IMR-90 (cell line): ENCODE measurements around the gene ZNF407. TPM values are rescaled to one million over a fixed set of nuclear protein-coding genes. Genes with fewer than 3 reads are reported as not detected.

Experiments used
- ATAC-seq: fragments of 200-7000 bp; cut with Tn5 transposase; 2 replicates; pipeline ENCODE4 v1.9.1; 2020; ENCODE audit warnings: low read depth, mild to moderate bottlenecking, moderate library complexity
- BruUV-seq: library from RNA; stranded (reverse); fragments of 400-500 nt; replicated peaks from 2 replicates; lab custom pipeline; 2021; lab: Mats Ljungman, UMichigan
- CTCF ChIA-PET: fragments of 300-600 bp; formaldehyde crosslinking; extraction: SDS; loops from one replicate; lab custom pipeline; 2021; ENCODE audit warnings: antibody characterized with exemption; lab: Yijun Ruan, JAX
- POLR2A ChIA-PET: fragments of 300-600 bp; sonication (Branson Sonifier 250); formaldehyde crosslinking; loops from one replicate; lab custom pipeline; 2022; ENCODE audit warnings: antibody characterized with exemption; ENCODE audit not compliant: unreplicated experiment; lab: Charles Lee
- DNase-seq: peaks from one replicate; pipeline ENCODE4 v3.0.0; 2013
- H2AFZ ChIP-seq: replicated peaks from 2 replicates; pipeline ENCODE3; 2013; ENCODE audit warnings: low read length, mild to moderate bottlenecking; ENCODE audit not compliant: poor library complexity
- H2AK5ac ChIP-seq: 2 replicates; pipeline ENCODE4 v1.6.1; 2013; ENCODE audit warnings: low read depth, low read length, inconsistent platforms
- H2AK9ac ChIP-seq: replicated peaks from 2 replicates; pipeline ENCODE3; 2013; ENCODE audit warnings: mild to moderate bottlenecking, low read depth, low read length, moderate library complexity; ENCODE audit not compliant: poor library complexity
- H2BK120ac ChIP-seq: 2 replicates; pipeline ENCODE4 v1.6.1; 2013; ENCODE audit warnings: low read depth, low read length, inconsistent platforms
- H2BK15ac ChIP-seq: 3 replicates; pipeline ENCODE4 v1.6.1; 2013; ENCODE audit warnings: low read depth, low read length, inconsistent platforms
- H2BK20ac ChIP-seq: 2 replicates; pipeline ENCODE4 v1.6.1; 2013; ENCODE audit warnings: low read depth, mild to moderate bottlenecking, inconsistent platforms, low read length, moderate library complexity
- H2BK5ac ChIP-seq: 2 replicates; pipeline ENCODE4 v1.6.1; 2013; ENCODE audit warnings: mild to moderate bottlenecking, low read depth, low read length, inconsistent platforms; ENCODE audit not compliant: poor library complexity, severe bottlenecking
- H3K14ac ChIP-seq: replicated peaks from 2 replicates; pipeline ENCODE4 v1.6.1; 2013; ENCODE audit warnings: low read depth, low read length, inconsistent platforms
- H3K18ac ChIP-seq: 2 replicates; pipeline ENCODE4 v1.6.1; 2013; ENCODE audit warnings: low read depth, low read length, control low read depth
- H3K23ac ChIP-seq: 2 replicates; pipeline ENCODE4 v1.6.1; 2013; ENCODE audit warnings: low read depth, low read length, inconsistent platforms
- H3K27ac ChIP-seq: 2 replicates; pipeline ENCODE4 v1.5.1; 2013; ENCODE audit warnings: mild to moderate bottlenecking, control low read depth, low read length; ENCODE audit not compliant: insufficient read depth
- H3K27me3 ChIP-seq: 2 replicates; pipeline ENCODE4 v1.6.1; 2013; ENCODE audit warnings: low read length; ENCODE audit not compliant: control insufficient read depth, insufficient read depth
- H3K36me3 ChIP-seq: 2 replicates; pipeline ENCODE4 v1.6.1; 2013; ENCODE audit warnings: low read length, mixed read lengths; ENCODE audit not compliant: control insufficient read depth, insufficient read depth
- H3K4ac ChIP-seq: 2 replicates; pipeline ENCODE4 v1.6.1; 2013; ENCODE audit warnings: low read depth, low read length, inconsistent platforms
- H3K4me1 ChIP-seq: 2 replicates; pipeline ENCODE4 v1.6.1; 2013; ENCODE audit warnings: low read length, mixed read lengths; ENCODE audit not compliant: control insufficient read depth, insufficient read depth
- H3K4me2 ChIP-seq: 2 replicates; pipeline ENCODE4 v1.6.1; 2013; ENCODE audit warnings: low read depth, mild to moderate bottlenecking, control low read depth, low read length, moderate library complexity
- H3K4me3 ChIP-seq: 2 replicates; pipeline ENCODE4 v1.5.1; 2013; ENCODE audit warnings: low read depth, mild to moderate bottlenecking, control low read depth, low read length, moderate library complexity; ENCODE audit not compliant: insufficient read depth
- H3K56ac ChIP-seq: 2 replicates; pipeline ENCODE4 v1.6.1; 2013; ENCODE audit warnings: low read length, inconsistent platforms; ENCODE audit not compliant: insufficient read depth; ENCODE audit errors: extremely low read depth
- H3K79me1 ChIP-seq, 2 experiments: 2 replicates each; pipeline ENCODE4 v1.6.1; 2013; ENCODE audit warnings: low read length in 2 of 2, inconsistent platforms in 1 of 2, low read depth in 1 of 2
- H3K9ac ChIP-seq: 2 replicates; pipeline ENCODE4 v1.6.1; 2013; ENCODE audit warnings: low read depth, low read length, control low read depth
- H3K9me1 ChIP-seq: 2 replicates; pipeline ENCODE4 v1.6.1; 2013; ENCODE audit warnings: low read length, inconsistent platforms; ENCODE audit not compliant: insufficient read depth
- H3K9me3 ChIP-seq: 2 replicates; pipeline ENCODE4 v1.6.1; 2013; ENCODE audit warnings: low read length; ENCODE audit not compliant: control insufficient read depth, insufficient read depth
- H4K20me1 ChIP-seq: 2 replicates; pipeline ENCODE4 v1.6.1; 2013; ENCODE audit warnings: low read length, inconsistent platforms; ENCODE audit not compliant: insufficient read depth
- H4K5ac ChIP-seq: 2 replicates; pipeline ENCODE4 v1.6.1; 2013; ENCODE audit warnings: mild to moderate bottlenecking, low read depth, low read length, control low read depth
- H4K8ac ChIP-seq, 2 experiments: 2 replicates each; pipeline ENCODE4 v1.6.1; 2013; ENCODE audit warnings: low read depth in 2 of 2, low read length in 2 of 2, control low read depth in 1 of 2, inconsistent platforms in 1 of 2
- H4K91ac ChIP-seq: 2 replicates; pipeline ENCODE4 v1.6.1; 2013; ENCODE audit warnings: low read depth, low read length, inconsistent platforms; ENCODE audit not compliant: insufficient read depth
- BHLHE40 ChIP-seq: fragments of 150-350 bp; IDR thresholded peaks from 2 replicates; pipeline ENCODE4 v1.6.1; 2016; ENCODE audit warnings: mild to moderate bottlenecking, low read depth, low read length
- CTCF ChIP-seq: conservative IDR thresholded peaks from 2 replicates; pipeline ENCODE4 v1.5.1; 2012; ENCODE audit warnings: mild to moderate bottlenecking, low read depth, low read length, improper control_type of control experiment
- ELK1 ChIP-seq: fragments of 150-350 bp; IDR thresholded peaks from 2 replicates; pipeline ENCODE4 v1.6.1; 2016; ENCODE audit warnings: low read depth, mild to moderate bottlenecking, low read length, moderate library complexity, borderline replicate concordance
- FOS ChIP-seq: fragments of 150-350 bp; IDR thresholded peaks from 2 replicates; pipeline ENCODE4 v1.6.1; 2016; ENCODE audit warnings: low read depth, low read length
- MAFK ChIP-seq: IDR thresholded peaks from 2 replicates; pipeline ENCODE4 v1.6.1; 2012; ENCODE audit warnings: low read depth, low read length, improper control_type of control experiment
- POLR2A ChIP-seq: IDR thresholded peaks from 2 replicates; pipeline ENCODE4 v1.6.1; 2012; ENCODE audit warnings: mild to moderate bottlenecking, low read depth, low read length
- RAD21 ChIP-seq: IDR thresholded peaks from 2 replicates; pipeline ENCODE4 v1.6.1; 2012; ENCODE audit warnings: low read length, improper control_type of control experiment
- RCOR1 ChIP-seq: IDR thresholded peaks from 2 replicates; pipeline ENCODE4 v1.6.1; 2012; ENCODE audit warnings: mild to moderate bottlenecking, low read length, improper control_type of control experiment; ENCODE audit not compliant: insufficient replicate concordance
- SMC3 ChIP-seq: fragments of 150-350 bp; IDR thresholded peaks from 2 replicates; pipeline ENCODE4 v1.6.1; 2016; ENCODE audit warnings: low read depth, mild to moderate bottlenecking, antibody characterized with exemption, low read length, moderate library complexity
- WGBS, 2 experiments: methylation state at CpG; one replicate each; pipeline versions ENCODE4 v1.1.5 to v1.1.7; 2013; ENCODE audit warnings: missing lambda C conversion rate in 2 of 2; ENCODE audit not compliant: insufficient read length in 1 of 2; ENCODE audit errors: extremely low coverage in 2 of 2; 5-methylcytosine and 5-hydroxymethylcytosine counted together
- dilution Hi-C: fragments of 300-500 bp; cut with HindIII; formaldehyde crosslinking; loops from one replicate; pipeline ENCODE4 v1.14.3; 2018; ENCODE audit warnings: low sequenced_read_pairs; ENCODE audit not compliant: unreplicated experiment
- in situ Hi-C: fragments of 300-500 bp; cut with MboI; formaldehyde crosslinking; loops from 3 replicates; pipeline ENCODE4 v1.14.3; 2019; ENCODE audit warnings: low sequenced_read_pairs, inconsistent platforms, mixed read lengths
- intact Hi-C: fragments of 100-400 bp; cut with micrococcal nuclease; formaldehyde crosslinking; loops from 2 replicates; pipeline ENCODE4 v1.10.0; 2022
- polyA plus RNA-seq, 3 experiments: library from polyadenylated mRNA; depleted of rRNA; stranded (reverse); fragments of >200 nt; gene quantifications; 2 replicates each; pipeline ENCODE4 v1.2.3, GENCODE V29; 2012; ENCODE audit warnings: low replicate concordance in 1 of 3
- total RNA-seq: library from RNA; depleted of rRNA; stranded (reverse); fragments of >200 nt; gene quantifications from 2 replicates; pipeline ENCODE4 v1.2.3, GENCODE V29; 2012

Gene ZNF407
- total and polyA plus RNA-seq, 2 of the 4 experiments (the other 2 are of a cell fraction): 3.1 to 20.1 TPM

GRCh38 chr18:74874351-74874750 is 276.7 kb downstream of the ZNF407 start:
- BruUV-seq: no TSS peak
- Histone ChIP-seq H3K36me3 (no peaks in the 10 kb centered on the region), H3K27me3 (no peaks in the 10 kb centered on the region), H2BK15ac (no peak overlapping the region), H3K9me1 (peaks cover 3% of the 10 kb centered on the region; the same call in 1 of the 2 replicates), H3K4me2 (no peak overlapping the region), H2AK9ac (peak overlapping the region; percentile 48), H2AFZ (no peak overlapping the region), H3K9ac (no peak overlapping the region), H2BK20ac (no peak overlapping the region), H3K14ac (no peak overlapping the region), H4K91ac (no peak overlapping the region), H3K23ac (no peak overlapping the region), H4K20me1 (no peaks in the 10 kb centered on the region), H3K27ac (no peak overlapping the region), H3K4me3 (no peak overlapping the region), H3K9me3 (no peaks in the 10 kb centered on the region), H3K18ac (no peak overlapping the region), H2BK5ac (no peak overlapping the region), H2BK120ac (no peak overlapping the region), H4K8ac (no peak overlapping the region), H3K4ac (no peak overlapping the region), H3K56ac (no peak overlapping the region), H4K5ac (no peak overlapping the region), H2AK5ac (no peak overlapping the region), H3K79me1 (no peaks in the 10 kb centered on the region), H3K4me1 (peaks cover 4% of the 10 kb centered on the region)
- POLR2A ChIA-PET: no interaction called here
- no peak for TF ChIP-seq FOS
- TF ChIP-seq SMC3: no peak
- no peak for TF ChIP-seq BHLHE40
- TF ChIP-seq ELK1: no peak
- TF ChIP-seq CTCF: no peak
- TF ChIP-seq RAD21: no peak
- TF ChIP-seq MAFK: no peak
- TF ChIP-seq RCOR1: no peak
- no peak for TF ChIP-seq POLR2A
- intact Hi-C loops (no loop called here), dilution Hi-C loops (no loop called here), in situ Hi-C loops (no loop called here)
- no peak for DNase-seq
- no peak for ATAC-seq
- CTCF ChIA-PET: no interaction called here
- WGBS, 2 experiments: no CpG with 5 or more reads among the region's 5 CpGs
